HG03432 (cell line): ENCODE measurements around the gene PARD3.
"Not testable (repeated sequence)": the region's sequence is repeated elsewhere in the genome, so short reads cannot be mapped to it uniquely, and the experiment has no call there.

Source experiments
- ATAC-seq: cut with Tn5 transposase; IDR thresholded peaks from one replicate; pipeline ENCODE4 v1.9.1; 2021; ENCODE audit warnings: mild to moderate bottlenecking, moderate library complexity; ENCODE audit not compliant: unreplicated experiment

Gene PARD3

DNA sequence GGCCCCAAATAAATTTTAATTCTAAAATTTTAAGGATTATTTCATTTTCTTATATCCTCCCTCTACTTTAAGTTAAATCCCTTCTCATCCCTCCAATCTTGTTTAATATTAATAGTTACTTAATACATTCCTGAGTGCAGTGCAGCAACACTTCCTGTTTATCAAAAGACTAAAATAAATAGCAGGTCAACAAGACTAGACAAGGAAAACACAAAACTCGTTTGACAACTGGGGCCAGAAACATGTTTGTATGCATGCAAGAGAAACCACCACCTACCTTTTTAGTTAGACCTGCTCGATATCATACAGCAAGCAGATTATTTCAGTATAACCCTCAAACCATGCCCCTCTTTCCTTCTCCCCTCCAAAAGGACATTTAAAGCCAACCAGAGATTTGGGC lies 95.8 kb downstream of the PARD3 start:
- ATAC-seq, result no peak

DNA sequence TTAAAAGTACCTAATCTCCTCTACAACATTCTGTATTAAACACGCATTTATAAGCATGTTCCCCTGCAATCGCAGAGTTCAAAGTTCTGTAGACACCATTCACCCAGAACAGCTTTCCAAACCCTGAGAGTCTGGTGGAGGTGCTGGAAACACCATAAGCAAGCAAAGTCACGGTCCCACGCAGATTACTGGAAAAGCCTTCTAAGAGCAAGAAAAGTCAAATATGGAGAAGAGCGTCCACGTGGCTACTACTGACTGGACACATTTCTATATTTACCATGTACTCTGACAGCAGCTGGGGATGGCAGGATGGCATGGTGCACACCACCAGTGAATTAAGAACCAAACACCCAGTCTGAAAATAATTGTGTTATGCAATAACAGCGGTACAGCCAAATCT lies 97.7 kb downstream of the PARD3 start:
- ATAC-seq, result no peak

DNA sequence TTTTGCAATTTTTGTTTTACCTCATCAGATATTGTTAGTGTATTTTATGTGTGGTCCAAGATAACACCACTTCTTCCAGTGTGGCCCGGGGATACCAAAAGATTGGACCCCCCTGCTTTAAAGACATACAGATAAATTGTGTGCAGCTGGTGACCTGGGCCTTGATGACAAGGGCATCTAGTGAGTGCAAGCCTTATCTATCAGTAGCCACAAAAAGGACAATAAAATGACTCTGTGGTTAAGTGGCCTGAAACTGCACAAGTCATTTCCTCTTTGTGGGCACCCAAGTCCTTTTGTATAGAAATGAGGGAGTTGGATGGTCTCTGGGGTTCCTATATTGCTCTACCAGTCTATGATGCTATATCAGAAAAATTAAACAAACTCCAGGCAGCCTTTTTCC lies 98.1 kb downstream of the PARD3 start:
- peak; percentile 81 for ATAC-seq

DNA sequence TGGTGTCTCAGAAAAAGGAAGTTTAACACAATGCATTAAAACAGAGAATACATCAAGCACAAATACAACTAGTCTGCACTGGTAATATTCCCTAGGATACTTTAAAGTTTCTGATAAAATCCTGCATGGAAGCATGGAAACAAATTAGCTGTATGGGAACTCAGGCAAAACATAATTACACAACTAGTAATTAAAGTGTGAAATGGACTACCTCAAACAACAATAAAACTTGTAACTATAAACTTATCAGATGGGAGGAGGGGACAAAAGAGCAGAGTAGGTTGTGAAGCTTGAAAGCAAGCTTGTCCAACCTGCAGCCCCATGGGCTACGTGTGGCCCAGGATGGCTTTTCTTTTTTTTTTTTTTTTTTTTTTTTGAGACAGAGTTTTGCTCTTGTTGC lies 98.9 kb downstream of the PARD3 start:
- ATAC-seq, result no peak

DNA sequence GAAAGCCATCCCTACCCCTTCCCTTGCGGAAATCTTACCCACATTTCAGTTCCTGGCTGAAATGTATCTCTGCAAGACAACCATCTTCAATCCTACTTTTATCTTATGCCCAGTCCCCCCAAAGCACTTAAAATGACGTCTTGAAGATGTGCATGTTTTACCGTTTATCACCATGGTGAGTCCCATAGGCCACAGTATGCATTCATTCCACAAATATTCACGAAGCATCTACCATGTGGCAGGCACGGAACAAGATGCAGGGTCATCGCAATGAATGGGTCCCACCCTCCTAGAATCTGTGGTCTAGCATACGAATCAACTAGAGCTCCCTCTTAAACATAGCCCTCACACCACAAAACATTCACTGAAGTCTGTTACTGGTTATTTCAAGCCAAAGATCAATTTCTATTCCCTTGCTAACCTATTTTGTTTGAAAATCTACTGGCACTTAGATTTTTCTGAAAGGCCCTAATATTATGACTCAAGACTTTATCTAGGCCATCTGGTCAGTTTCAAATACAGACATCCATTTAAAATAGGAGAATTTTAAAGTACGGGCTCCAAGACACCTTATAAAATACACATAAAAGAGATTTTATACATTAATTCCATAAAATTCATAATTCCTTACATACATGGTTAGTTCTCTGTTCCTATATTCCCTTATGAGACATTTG lies 99.4 kb downstream of the PARD3 start:
- no peak for ATAC-seq

DNA sequence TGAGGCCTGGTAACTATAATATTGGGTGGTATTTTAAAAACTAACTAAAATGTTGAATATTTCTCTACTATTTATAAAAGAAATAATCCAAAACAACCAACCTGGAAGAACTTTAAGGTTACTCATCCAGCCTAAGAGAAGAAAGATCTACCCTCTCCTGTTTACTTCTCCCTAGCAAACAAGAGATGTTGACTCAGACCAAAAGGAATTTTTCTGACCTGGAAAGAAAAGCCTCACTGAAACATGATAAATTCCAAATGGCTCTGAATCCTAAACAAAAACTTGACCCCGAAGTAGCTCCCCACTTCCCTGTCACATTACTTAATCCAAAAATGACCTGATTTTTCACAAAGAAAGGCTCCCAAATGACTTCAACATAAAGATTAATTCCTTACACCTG lies 101.2 kb downstream of the PARD3 start:
- ATAC-seq, result no peak

DNA sequence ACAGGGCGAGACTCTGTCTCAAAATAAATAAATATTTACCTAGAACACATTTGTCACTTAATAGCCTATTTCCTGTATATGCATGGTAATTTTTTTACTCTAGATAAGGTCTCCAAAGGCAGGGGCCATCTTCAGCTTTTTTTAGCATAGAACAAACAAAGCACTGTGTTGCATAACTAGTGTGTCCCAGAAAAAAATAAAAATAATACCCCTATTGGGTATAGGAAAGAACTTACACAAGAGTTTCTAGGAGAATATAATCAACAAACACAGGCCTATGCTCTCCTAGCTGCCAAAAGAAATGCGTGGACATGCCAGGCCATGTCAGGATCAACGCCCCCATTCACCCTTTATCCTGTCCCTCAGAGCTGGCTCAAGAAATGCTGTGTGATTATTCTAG lies 103.6 kb downstream of the PARD3 start:
- ATAC-seq, result no peak

DNA sequence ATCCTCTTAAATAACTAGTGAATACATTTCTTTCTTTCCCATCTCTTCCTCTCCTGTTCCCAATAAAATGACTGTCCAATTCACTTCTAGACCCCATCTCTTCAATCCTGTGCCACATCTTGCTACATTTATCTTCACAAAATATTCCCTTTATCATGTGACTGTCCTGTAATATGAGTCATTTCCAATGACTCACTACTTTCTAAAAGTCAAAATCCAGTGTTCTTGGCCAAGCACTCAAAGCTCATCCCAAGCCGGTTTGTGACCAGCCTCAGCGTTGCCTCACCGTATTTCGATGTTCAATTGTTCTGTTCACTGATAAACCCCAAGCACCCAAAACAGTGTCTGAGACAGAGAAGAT lies 104.7 kb downstream of the PARD3 start:
- no peak for ATAC-seq

DNA sequence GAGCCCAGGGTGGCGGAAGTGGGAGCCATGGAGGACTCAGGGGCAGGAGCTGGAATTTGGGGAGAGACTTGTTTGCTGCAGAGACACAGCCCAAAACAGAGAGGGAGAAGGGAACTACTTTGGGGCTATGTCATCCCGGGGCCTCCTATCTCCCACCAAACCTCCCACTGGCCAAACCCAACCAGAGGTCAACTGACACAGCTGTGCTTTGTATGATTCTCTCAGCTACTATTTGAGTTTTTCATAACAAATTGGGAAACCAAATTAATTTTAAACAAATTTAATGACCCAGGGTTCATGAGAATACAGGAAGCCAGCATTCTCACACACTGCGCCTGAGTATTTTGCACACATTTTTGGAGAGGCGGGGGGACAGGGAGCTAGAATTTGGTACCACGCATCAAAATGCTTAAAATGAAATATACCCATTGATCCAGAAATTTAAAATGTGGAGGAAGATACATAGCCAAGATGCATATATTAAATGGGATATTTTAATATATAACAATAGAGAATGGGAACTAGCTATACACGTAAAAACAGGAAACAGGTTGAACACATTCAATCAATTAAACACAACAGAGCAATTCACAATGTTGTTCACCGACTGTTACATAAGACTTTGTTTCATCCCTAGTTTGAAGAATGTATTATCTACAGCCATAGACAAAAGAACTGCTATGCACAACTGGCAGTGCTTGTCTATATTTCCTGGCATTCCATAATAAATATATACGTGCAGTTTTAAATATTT lies 105.3 kb downstream of the PARD3 start:
- no peak for ATAC-seq

DNA sequence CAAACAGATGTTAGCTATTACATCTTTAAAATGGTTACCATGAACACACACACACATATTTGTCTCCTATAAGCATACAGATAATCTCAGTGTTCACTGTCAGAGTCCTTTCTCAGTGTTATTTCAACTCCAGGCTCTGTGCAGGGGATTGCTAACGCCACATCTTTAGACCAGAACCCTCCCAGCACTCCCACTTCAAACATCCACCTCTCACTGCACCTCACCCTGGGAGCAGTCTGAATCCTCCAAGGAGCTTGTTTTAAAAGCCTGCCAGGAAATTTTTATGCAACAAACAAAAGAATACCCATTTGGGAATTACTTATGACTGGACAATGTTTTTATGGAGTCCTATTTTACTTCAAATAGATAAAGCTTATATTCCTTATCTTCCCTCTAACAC lies 107.4 kb downstream of the PARD3 start:
- ATAC-seq, result no peak

DNA sequence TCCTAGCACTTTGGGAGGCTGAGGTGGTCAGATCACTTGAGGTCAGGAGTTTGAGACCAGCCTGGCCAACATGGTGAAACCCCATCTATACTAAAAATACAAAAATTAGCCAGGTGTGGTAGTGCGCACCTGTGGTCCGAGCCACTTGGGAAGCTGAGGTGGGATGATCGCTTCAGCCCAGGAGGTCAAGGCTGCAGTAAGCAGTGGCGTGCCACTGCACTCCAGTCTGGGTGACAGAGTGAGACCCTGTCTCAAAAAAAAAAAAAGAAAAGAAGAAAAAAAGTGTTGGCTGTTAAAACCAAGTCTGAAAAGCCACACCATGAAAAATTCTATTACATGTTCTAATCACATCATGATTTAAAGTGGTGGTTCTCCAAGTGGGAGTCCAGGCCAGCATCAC lies 108.1 kb downstream of the PARD3 start:
- not testable (repeated sequence) for ATAC-seq

DNA sequence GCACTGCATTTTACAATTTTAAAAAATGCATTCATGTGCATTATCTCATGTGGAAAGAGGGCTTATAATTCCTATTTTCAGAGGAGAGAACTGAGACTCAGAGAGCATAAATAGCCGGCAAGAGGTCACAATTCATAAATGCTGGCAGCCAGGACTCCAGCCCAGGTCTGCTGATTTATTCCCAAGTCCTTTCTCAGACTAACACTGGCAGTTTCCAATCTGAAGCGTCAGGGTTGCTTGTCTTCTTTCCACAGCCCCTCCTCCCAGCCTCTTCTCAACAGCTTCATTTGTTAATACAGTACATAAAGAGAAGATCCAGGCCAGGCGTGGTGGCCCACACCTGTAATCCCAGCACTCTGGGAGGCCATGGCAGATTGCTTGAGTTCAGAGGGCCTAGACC lies 108.9 kb downstream of the PARD3 start:
- ATAC-seq, result no peak

DNA sequence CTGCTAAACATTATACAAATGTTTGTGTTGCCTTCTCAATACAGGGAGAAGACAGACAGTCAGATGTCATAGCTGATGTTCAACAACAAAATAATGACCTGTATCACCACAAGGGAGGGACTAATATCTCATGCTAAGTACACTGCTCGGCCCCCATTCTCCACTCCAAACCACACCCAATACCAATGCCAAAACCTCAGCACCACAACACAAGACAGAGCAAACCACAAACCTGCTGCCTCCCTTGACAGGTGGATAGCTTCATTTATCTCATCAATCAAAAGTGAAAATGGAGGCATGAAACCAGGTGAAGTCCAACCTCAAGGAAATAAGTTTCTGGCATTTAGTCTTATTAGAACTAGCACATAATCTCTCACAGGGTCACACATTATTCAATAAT lies 109.5 kb downstream of the PARD3 start:
- peak; percentile 54 for ATAC-seq

DNA sequence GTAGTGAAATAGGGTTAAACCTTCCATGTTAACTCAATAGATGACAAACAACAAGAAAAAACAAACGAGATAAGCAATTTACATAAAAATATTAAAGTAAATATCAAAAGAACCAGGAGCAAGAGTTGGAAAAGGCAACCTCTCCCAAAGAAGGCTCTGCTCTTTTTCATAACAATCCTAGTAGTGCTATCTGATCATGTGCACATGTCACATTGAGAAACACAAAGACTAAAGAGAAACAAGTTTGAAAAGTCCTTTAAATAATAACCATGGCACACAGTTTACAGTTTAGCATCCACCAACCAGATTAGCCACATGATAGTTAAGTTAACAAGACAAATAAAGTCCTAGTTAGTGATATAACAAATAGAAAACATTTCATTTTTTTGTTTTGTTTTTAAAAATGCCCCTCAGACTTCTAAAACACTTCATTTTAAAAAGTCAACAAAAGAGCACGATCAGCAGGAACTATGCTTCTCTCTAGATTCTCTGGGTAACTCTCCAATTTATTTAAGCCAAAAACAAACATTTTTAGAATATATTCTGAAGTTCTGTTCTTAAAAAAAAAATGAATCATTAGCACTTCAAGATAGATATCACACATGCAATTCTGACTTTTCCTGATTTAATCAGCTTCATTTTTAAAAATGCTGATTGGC lies 110.4 kb downstream of the PARD3 start:
- no peak for ATAC-seq

DNA sequence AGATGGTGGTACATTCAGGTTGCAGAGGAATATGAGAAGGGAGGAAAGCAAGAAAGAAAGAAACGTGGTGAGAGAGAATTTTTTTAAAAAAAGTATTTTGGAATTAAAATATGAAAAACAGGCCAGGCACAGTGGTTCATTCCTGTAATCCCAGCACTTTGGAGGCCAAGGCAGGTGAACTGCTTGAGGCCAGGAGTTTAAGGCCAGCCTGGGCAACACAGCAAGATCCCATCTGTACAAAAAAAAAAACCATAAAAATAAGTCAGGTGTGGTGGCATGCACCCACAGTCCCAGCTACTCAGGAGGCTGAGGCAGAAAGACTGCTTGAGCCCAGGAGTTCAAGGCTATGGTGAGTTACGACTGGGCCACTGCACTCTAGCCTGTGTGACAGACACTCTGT lies 112.1 kb downstream of the PARD3 start:
- ATAC-seq, result no peak

DNA sequence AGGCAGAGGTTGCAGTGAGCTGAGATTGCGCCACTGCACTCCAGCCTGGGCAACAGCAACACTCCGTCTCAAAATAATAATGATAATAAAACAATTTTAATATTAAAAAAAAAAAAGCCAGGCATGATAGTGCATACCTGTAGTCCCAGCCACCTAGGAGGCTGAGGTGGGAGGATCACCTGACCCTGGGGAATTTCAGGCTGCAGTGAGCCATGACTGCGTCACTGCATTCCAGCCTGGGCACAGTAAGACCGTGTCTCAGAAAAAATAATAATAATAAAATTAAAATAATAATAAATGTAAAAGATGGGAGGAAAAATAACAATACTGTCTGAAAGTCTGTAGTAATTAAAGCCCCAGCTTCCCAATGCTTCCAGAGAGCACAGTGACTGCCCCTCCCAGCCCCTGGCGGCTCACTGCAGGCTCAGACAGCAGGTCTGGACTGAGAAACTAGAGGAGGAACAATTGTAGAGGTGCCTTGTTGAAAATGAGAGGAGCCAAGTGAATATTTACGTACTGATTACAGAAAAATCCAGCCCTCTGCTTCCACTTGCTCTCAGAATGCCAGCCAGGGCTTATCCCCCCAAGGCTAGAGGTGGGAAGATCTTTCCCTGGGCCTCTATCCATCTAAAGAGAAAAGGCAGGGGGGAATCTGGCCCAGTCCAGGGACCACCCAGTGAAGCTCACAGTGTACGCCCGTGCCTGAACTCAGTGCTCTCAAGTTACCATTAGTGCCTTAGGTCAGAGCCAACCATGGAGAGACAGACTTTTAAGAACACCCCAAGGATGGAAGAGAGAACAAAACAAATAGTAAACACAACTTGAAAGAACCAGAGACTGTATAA lies 112.8 kb downstream of the PARD3 start:
- no peak for ATAC-seq

DNA sequence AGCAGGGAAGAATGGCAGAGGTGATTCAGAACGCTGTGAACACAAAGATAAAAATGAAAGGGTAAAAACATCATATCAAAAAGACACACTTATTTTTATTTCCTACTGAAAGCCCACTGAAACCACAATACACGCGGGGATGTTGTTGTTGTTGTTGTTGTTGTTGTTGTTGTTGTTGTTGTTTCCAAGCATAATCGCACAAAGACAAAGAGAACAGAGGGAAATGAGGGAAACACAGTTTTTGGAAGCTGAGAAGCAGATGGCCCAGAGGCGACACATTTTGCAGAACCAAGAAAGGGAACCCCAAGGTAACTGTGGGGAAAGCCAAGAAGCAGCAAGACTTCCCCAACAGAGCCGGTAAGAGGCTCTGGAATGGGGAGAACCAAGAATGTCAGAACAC lies 113.9 kb downstream of the PARD3 start:
- no peak for ATAC-seq

DNA sequence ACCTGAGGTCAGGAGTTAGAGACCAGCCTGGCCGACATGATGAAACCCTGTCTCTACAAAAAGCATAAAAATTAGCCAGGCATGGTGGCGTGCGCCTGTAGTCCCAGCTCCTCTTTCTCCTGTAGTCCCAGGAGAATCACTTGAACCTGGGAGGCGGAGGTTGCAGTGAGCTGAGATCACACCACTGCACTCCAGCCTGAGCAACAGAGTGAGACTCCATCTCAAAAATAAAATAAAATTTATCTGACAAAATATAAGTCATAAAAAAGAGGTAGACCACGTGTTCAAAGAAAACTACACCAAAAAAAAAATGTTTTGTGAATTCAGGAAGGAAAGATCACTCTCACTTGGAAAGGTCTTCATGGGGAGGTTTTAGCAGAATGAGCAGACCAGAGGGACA lies 114.3 kb downstream of the PARD3 start:
- ATAC-seq, result not testable (repeated sequence)

DNA sequence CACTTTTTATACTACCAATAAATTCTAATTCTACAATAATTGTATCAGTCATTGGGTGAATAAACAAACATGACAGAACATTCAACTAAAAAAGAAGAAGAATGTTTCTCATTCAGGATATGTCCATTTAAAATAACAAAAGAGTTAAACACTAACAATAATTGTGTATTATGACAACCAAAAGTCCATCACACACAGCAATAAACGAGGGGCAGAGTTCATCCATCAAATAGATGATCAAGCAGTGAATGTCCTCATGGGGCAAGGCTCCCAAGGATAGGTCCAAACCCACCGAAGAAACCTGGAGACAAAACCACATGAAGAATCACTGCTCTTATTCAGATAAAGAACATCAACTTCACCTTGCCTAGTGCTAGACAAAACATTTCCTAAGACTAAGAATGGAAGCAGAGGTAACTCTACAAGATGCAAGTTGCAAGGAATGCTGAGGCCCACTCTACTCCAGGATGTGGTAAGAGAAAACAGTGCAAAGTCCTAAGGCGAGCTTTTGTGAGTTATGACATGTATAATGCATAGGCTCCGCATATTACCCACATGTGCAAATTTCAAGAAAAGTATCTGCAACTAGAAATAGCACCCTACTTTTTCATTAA lies 115.1 kb downstream of the PARD3 start:
- ATAC-seq, result no peak

DNA sequence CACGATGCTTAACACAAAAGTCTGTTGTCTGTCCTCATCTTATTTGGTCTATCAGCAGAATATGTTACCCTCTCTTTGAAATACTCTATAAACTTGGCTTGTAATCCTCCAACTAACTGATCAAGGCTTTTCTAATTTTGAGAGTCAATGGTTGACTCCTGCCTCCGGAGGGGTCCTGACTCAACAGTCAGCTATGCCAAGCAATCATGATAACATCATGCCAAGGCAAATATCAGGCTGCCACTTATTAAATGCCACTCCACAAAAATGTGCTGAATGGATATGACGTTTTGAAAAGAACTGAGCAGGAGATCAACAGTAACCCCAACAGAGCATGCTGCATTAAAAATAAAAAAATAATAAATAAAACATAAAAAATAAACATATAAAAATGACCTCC lies 116.1 kb downstream of the PARD3 start:
- no peak for ATAC-seq

DNA sequence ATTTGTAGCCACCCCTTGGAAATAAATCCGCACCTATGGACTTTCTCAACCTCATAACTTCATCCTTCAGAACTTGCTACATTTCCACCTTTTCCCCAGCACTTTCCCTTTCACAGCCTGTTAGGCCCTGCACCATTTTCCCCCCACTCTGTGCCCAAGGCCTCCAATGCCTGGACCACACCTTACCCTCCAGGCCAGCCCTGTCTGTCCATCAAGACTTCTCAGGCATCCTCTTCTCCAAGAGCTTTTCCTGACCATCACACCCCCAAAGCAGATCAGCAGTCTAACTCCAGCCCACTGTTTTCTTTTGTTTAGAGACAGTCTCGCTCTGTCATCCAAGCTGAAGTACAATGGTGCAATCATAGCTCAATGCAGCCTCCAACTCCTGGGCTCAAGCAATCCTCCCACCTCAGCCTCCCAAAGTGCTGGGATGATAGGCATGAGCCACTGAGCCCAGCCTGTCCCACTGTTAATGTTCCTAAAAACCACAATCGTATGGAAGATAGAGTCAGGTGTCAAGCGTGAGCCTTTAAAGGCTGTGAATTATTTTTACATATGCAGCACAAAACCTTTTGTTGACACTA lies 116.8 kb downstream of the PARD3 start:
- no peak for ATAC-seq
